Measurements from ENCODE around the gene GBE1.
A peak's percentile ranks its signal among the peaks of the same experiment; 100 is the strongest.
"Not testable (repeated sequence)": the region's sequence is repeated elsewhere in the genome, so short reads cannot be mapped to it uniquely, and the experiment has no call there.

GBE1 gene

DNA sequence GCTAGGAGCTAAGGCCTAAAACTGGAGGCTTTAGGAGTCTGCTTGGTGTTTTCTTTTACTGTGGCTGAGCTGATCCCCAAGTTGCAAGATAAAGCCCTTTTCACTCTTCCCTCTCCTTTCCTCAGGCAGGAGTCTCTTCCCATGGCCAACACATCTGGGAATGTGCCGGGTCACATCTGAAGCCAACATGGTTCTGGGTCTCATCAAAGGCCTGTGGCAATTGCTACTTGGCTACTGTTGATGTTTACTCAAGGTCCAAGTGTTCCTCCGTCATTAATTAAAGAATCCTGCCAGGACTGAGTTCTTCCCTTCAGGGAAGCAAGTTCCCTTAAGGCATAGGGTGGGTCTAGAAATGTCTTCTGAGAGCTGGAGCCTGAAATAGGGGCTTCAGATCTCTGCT, 230.2 kb downstream of the GBE1 start:
- no peak for DNase-seq (ENCODE audit: low read depth)

DNA sequence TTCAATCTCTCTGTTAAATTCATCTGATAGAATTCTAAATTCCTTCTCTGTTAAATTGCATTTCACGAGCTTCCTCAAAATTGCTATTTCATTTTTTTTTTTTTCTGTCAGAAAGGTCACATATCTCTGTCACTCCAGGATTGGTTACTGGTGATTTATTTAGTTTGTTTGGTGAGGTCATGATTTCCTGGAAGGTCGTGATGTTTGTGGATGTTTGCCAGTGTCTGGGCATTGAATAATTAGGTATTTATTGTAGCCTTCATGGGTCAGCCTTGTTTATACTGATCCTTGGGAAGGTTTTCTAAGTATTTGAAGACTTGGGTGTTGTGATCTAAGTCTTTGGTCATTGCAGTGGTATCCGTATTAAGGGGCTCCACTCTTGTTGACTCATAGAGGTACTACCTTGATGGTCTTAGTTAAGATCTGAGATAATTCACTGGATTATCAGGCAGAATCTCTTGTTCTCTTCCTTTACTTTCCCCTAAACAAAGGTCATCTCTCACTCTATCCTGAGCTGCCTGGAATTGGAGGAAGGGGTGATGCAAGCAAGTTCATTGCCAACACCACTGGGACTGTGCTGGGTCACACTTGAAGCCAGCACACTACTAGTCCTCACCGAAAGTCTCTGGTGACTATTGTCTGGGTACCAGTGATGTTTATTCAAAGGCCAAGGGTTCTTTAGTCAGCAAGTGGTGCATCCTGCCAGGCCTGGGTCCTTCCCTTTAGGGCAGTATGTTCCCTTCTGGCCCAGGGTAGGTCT, 231.1 kb downstream of the GBE1 start:
- DNase-seq (ENCODE audit: low read depth) = no peak

DNA sequence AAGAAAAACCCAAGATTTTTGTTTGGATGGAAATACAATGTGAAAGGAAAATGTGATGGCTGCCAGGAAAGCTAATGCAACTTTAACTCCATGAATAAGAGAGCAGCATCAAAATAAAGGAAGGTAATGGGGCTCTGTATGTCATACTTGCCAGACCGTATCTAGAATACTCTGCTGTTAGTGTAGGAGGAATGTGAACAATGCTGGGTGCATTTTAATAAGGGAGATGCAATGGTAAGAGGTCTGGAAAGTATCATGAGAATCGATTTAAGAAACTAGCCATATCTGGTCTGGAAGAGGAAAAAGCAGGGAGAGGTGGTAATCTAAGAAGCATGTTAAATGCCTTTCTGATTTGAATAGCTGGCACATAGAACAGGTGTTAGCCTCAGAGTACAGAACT, 239.6 kb downstream of the GBE1 start:
- no peak for DNase-seq (ENCODE audit: low read depth)

DNA sequence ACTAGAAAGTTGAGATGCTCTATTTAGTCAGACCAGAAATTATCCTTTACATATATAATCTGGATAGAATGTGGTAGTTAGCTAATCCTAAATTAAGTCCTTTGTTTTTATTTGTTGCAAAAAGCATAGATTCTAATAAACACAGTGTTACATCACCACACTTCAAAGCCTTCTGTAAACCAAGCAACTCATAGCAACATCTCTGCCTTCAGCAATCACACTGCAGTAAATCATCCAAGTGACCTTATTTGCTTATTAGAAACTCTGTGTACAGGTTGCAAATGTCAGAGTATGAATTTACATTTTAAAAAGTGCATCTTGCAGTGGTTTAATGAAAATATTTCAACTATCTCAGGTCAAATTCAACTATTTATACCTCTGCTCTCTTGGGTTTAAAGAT, 242.5 kb downstream of the GBE1 start:
- no peak for DNase-seq (ENCODE audit: low read depth)

DNA sequence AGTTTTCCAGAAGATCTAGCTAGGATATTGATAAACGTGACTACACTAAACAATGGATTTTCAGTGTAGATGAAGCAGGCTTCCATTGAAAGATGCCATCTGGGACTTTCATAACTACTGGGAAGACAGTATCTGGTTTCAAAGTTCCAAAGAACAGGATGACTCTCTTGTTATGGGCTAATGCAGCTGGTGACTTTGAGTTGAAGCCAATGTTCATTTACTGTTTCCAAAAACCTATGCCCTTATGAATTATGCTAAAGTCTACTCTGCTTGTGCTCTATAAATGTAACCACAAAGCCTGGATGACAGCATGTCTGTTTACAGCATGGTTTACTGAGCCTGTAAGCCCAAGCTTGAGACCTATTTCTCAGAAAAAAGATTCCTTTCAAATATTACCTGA, 245.4 kb downstream of the GBE1 start:
- no peak for DNase-seq (ENCODE audit: low read depth)

DNA sequence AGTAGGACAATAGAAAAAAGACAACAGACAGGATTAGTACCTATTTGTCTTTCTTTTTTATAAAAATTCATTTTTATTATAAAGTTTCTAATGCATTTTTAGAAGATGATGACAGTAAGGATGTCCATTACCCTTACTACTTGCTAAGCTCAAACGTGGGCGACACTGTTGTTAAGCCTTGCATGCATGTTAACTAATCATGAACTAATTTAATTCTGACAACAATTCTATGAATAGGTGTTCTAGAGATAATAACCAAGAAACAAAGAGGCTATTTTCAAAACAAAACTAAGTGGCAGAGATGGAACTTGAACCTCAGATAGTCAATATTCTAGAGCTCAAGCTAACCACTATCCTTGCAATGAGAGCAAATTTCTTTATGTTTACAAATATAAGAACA, 247.9 kb downstream of the GBE1 start:
- DNase-seq (ENCODE audit: low read depth) = no peak

DNA sequence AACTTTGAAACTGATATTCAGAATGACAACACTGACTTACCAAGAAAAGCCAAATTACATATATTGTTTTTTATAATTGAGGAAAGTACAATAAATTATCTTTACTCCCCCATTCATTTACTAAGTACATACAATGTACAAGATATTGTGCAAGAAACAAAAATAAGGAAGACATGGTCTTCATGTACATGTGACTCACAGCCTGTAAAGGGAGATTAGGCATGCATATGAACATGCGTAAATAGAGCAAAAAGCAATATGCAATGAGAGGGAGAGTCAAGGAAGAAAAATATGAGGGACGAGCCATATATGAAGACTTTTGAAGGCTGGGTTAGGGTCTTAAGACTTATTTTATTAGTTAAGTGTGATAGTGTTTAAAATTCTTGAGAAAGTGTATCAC, 258.4 kb downstream of the GBE1 start:
- no peak for DNase-seq (ENCODE audit: low read depth)

DNA sequence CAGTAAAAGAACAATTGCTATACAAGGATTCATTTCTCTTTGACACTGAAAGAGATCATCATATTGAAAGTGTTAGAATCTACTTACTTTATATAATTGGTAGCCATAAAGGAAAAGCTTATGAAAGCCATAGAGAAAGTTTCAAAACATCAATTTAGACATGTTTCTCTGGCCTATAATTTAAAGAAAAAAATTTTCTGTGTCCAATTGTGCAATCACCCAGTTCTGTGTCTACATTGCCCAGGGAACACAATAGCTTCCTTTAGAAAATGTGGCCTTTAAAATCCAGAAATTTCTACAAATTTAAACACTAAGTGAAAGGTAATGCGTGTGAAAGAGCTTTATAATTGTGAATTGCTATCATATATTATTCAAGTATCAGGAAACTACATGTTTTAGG, 259.2 kb downstream of the GBE1 start:
- DNase-seq (ENCODE audit: low read depth) = no peak

DNA sequence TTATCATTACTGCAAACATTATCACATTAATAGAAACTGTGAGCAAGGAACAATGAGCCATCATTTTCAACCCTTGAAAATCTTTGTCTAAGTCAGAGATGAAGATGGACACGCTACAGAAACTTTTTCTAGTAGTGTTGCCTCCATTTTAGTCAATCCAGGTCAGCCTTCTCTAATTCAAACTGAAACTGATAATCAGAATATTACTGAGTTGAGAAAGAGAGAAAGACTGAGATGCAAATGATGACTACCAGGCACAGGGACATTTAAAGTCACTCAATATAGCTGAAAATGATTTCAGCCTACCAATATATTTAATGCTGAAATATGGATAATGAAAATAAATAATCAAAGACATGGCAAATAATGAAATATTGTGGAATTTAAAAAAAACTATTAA, 261.4 kb downstream of the GBE1 start:
- no peak for DNase-seq (ENCODE audit: low read depth)

DNA sequence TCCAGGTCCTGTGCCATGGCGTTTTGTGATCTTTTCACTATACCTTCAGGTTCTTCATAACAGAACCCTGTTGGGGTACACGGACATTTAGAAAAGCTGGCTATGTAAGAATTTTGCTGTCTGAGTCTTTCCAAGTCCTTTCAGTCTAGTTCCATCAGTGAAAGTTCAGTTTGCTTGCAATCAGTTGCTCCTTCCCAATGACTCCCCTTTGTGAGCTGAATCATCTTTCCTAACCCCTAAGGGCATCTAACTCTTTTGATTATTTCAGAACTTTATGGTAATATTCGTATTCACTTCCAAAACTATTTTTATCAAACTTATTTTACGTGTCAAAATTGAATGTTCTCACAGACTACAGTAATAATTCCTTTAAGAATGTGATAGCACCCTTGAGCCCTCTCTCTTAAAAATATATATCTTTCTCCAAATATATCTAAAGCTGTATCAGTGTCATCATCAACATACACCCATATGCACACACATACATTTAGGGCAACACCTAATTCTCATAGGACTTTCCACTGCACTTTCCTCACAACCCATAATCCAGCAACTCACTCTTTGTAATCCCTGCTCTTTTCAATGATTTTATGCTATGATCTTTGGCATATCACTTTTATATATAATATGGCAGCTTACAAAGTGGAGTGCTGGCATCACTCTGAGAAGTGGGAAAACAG, 263.7 kb downstream of the GBE1 start:
- DNase-seq (ENCODE audit: low read depth) = no peak

DNA sequence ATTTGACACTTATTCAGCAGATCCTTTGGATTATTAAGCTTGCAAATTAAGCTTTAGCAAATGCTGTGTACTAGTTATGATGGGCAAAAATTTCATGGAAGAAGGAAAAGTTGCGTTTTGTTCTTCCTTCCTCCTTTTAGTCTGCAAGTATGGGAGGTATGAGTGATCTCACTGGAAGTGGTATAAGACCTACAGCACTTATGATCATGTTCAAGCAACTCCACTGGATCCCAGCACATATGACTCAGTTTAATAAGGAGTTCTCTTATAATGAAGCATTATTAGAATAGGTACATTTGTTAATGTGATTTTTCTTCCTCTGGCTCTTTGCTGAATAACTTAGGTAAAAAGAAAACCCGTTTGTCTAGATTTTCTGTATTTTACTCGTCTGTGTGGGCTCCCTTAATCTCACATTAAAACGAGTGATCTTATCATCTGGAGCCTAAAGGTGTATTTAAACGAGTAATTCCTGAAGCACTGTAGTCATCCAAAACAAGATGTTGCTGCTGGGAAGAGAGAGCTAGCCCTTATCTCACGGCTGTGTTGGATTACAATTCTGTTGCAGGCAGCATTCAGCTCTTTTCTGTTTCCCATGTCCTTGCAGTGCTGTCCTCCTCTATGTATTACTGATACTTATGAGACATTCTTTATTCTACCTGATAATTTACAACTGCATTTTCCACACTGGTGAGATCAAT, 264.9 kb downstream of the GBE1 start:
- no peak for DNase-seq (ENCODE audit: low read depth)

DNA sequence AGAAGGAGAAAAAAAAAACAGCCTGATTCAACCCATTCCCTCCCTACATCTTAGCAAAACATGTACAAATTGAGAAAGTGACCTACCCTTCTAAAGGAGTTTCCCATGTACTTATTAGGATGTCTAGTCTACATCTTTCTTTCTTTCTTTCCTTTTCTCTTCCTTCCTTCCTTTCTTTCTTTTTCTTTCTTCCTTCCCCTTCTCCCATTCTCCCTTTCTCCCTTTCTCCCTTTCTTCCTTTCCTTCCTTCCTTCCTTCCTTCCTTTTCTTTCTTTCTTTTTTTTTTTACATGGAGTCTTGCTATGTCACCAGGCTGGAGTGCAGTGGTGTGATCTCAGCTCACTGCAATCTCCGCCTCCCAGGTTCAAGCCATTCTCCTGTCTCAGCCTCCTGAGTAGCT, 269.0 kb downstream of the GBE1 start:
- not testable (repeated sequence) for DNase-seq (ENCODE audit: low read depth)

DNA sequence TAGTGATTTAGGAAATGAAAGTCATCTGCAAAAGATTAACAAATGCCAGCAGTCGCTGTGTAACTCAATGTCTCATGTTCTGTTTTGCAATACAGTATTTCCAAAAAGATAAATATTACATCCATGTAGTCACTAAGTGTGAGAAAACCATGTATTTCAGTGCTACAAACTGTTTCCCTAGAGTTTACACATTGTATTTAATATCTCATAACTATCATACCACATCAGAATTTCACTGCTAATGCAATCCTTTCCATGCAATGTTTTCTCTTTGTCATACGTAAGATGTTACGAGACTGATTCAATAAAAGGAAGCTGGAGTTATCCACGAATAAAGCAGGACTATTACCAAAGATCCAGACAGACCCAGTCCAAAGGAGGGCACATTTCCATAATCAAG, 269.4 kb downstream of the GBE1 start:
- peak; percentile 50 for DNase-seq (ENCODE audit: low read depth)

DNA sequence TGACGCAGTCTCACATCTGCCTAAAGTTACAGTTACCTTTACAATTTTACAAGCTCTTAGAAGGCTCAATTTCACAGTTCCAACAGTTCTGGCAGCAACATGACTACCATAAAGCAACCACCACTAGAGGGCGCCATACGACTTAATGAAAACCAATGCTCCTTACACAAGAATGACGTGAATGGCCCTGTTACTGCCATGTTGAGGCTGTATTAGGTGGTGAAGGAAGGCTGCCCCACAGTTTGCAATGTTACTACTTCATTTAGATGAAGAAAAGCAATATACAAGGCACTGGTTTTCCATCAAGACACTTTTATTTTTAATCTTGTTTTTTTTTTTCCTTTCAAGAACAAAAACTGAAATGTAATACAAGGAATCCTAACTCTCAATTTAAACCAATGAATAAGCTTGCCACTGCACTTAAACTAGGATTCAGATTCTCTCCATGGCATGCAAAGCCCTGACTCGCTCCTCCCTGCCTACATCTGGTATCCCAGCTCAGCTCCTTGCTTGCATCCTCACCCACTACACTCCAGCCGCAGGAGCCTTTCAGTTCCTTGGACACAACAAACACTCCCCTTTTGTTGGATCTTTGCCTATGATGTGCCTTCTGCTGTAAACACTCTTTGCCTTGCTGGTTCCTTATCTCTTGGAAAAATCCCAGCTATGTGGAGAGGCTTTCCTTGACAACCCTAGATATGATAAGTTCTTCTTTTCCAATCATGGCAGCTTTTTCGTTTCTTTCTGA, 270.7 kb downstream of the GBE1 start:
- DNase-seq (ENCODE audit: low read depth) = peak; percentile 11

DNA sequence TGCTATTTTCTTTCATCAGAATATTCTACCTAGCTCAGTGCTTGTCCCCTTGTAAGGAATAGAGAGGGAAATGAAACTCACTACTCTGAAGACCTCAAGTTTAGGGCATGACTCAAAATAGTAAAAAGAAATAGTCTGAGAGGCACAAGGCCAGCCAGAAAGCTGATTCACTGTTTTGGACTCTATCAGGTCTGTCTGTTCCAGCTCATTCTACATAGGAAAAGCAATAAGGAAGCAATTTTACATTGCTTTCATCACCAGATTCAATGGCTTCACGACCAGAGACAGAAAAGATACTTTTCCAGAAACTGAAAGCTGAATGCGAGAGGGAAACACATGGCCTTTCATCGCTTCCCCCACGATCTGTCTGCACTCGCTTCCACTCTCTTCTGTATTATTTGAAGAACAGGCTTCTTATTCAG, 276.0 kb downstream of the GBE1 start:
- DNase-seq (ENCODE audit: low read depth) = peak; percentile 69

DNA sequence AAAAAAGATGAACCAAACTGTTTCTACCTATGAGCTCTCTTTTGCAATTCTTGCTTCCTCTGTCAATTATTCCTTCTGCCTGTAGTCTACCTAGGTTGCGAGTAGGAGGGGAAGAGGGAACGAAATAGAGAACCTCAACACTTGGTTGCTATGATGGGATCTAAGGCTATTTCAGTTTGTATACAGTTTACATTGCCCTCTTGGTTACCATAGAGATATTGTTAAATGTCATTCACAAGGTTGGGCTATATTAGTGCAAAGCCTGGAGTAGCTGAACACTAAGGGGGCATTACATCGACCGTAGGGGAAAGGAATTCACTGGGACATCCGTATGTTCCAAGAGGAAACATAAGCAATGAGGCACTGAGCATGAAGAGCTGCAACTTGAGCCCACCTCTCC, 276.9 kb downstream of the GBE1 start:
- DNase-seq (ENCODE audit: low read depth) = no peak

DNA sequence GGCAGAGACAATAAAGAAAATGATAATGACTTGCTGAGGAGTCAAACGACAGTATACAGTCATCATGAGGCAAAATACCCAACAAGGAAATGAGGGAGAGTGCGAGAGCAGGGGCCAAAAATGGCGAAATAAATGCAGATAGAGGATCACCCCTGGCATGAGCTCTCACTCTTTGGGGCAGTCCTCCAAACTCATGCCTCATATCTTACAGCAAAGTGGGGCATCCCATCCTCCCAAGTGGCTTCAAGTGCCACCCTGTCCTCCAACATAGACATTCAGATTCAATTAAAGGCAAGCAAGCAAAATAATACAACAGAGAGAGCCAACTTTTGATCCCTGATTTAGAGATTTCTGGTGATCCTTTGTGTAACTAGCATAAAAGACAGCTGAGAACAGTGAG, 278.4 kb downstream of the GBE1 start:
- no peak for DNase-seq (ENCODE audit: low read depth)

DNA sequence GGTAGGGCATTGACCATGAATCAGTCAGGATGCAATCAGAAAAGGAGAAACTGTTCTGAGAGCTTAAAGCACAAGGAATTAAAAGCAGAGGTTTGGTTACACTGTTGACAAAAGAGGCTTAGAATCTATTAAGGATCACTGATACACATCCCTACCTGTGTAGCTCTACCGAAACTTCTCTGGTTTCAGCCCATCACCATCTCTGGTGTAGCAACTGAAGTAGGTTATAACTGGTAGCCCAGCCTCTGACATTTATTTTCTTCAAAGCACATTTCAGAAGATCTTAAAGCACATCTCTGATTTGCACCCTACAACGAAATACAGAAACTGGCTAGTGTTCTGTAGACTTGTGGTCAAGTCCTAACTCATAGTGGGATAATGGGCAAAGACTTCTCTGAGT, 283.7 kb downstream of the GBE1 start:
- no peak for DNase-seq (ENCODE audit: low read depth)

DNA sequence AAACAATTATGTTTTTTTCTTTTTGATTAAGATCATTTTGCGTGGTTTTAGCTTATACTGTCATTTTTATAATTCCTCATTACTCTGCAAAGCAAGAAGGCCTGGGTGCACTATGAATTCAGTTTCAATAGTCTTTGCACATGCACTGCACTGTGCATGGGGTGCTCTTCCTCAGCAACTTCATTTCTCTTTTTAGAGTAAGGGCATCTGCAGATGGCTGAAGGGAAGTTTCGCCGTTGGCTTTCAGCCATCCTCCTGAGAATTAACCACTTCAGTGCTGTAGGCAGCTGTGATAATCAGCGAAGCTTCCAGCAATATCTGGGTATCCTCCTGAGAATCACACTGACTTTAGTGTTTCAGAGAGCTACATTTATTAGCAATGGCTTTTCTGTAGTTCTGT, 284.8 kb downstream of the GBE1 start:
- DNase-seq (ENCODE audit: low read depth) = no peak

DNA sequence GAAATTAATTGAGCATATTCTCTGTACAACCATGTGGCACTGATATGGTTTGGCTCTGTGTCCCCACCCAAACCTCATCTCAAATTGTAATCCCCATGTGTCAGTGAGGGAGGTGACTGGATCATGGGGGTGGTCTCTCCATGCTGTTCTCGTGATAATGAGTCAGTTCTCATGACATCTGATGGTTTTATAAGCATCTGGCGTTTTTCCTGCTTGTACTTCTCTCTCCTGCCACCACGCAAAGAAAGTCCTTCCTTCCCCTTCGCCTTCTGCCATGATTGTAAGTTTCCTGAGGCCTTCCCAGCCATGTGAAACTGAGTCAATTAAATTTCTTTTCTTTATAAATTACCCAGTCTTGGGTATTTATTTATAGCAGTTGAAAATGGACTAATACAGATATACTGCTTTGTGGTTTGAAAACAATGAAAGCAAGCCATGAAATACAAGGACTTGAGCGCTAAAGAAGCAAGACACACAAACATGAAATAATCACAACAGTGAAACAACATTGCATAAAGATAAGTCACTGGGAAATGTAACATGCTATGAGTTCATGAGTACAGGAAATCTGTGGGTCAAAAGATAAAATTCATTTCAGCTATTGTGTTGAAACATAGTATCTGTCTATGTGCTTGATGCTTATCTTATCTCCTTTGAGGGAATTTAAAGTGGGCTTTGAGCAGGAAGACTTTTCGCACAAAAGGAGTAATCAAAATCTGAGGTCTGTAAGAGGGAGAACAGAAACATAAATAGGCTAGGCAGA, 288.7 kb downstream of the GBE1 start:
- no peak for DNase-seq (ENCODE audit: low read depth)

DNA sequence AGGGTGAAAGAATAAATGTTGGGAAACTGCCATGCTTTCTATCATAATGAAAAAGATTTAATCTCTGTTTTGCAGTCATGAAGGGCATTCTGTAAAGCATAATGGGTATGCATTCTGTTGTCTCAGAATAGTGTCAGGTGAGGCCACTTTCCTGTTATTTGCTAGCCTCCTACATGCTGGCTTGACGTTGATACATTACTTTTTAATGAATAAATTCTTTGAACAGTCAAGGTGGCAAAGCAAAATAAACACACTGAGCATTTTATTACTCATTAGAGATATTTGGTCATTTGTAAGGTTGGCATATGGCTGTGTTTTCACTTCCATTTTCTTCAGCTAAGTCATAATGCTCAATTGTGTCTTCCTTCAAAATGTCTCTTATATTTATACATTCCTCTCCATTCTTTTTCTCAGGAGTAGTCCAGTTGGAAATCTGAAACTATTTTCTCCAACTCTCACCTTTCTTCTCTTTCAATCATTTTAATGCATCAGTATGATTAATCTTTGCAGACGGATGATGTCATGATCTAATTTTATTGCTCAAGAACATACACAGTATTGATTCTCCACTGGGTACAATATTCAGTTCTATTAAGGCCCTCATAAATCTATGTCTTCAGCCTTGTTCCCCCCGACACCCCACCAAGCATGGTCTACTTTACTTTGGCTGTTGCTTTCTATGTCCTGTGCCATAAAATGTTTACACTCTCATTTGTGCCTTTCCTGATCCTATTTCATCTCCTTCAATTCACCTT, 290.7 kb downstream of the GBE1 start:
- DNase-seq (ENCODE audit: low read depth) = no peak
